SH-SY5Y (cell line): ENCODE results near the gene CNR2.

Source experiments
- GATA2 ChIP-seq: IDR thresholded peaks from 2 replicates; pipeline ENCODE4 v1.6.1; 2011; ENCODE audit warnings: mild to moderate bottlenecking, low read depth, low read length
- GATA3 ChIP-seq: IDR thresholded peaks from 2 replicates; pipeline ENCODE4 v1.6.1; 2011; ENCODE audit warnings: low read depth, mild to moderate bottlenecking, low read length, moderate library complexity

DNA sequence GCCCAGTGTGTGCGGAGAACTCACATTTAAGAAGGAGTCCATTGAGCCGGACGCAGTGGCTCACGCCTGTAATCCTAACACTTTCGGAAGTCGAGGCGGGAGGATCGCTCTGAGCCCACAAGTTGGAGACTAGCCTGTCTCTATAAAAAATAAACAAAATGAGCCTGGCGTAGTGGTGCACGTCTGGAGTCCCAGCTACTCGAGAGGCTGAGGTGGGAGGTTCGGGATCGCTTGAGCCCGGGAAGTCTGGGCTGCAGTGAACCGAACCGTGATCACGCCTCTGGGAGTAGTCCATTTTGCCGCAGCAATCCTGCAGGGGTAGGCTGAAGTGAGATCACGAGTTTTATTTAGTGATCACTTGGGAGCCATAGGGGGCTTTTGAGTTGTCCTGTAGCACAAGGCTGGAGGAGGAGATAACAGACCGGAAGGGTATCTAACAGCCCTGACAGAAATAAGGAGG is 44.6 kb downstream of the CNR2 start:
- TF ChIP-seq GATA3: no peak
- TF ChIP-seq GATA2: no peak
